Kidney (tissue), 14 donors: ENCODE results near the gene MSRB2. TPM values are rescaled to one million over a fixed set of nuclear protein-coding genes. Genes with fewer than 3 reads are reported as not detected.

Source experiments
- DNase-seq, 5 donors: peaks; one replicate each; pipeline ENCODE4 v3.0.0-alpha.2; 2013 to 2020
- FAIRE-seq: peaks from 2 replicates; lab custom pipeline; 2012; peaks lifted over from hg19 to GRCh38; lab: Jason Lieb, UNC
- H3K27ac ChIP-seq, 2 donors: one replicate each; pipeline ENCODE4 v1.7.0; 2013; ENCODE audit warnings: low read depth in 2 of 2, low read length in 2 of 2, inconsistent platforms in 1 of 2
- H3K27me3 ChIP-seq: one replicate; pipeline ENCODE4 v1.7.1; 2013; ENCODE audit warnings: low read length, inconsistent platforms; ENCODE audit not compliant: control insufficient read depth, insufficient read depth
- H3K36me3 ChIP-seq, 3 donors: one replicate each; pipeline versions ENCODE4 v1.7.0 to v1.7.1; 2013; ENCODE audit warnings: low read length in 3 of 3, control low read depth in 1 of 3, inconsistent platforms in 1 of 3; ENCODE audit not compliant: insufficient read depth in 3 of 3, control insufficient read depth in 2 of 3
- H3K4me1 ChIP-seq, 3 donors: one replicate each; pipeline versions ENCODE4 v1.7.0 to v1.7.1; 2013; ENCODE audit warnings: low read length in 3 of 3, inconsistent platforms in 1 of 3, low read depth in 1 of 3; ENCODE audit not compliant: control insufficient read depth in 2 of 3, insufficient read depth in 2 of 3
- H3K4me3 ChIP-seq, 3 donors: one replicate each; pipeline versions ENCODE4 v1.7.0 to v1.8.1; 2013; ENCODE audit warnings: low read length in 3 of 3, control low read depth in 1 of 3, inconsistent platforms in 1 of 3
- H3K9ac ChIP-seq, 3 donors: one replicate each; pipeline versions ENCODE4 v1.7.0 to v1.7.1; 2013; ENCODE audit warnings: low read length in 3 of 3, control low read depth in 1 of 3, inconsistent platforms in 1 of 3
- H3K9me3 ChIP-seq, 3 donors: one replicate each; pipeline versions ENCODE4 v1.7.0 to v1.7.1; 2013; ENCODE audit warnings: low read length in 3 of 3, control low read depth in 1 of 3, inconsistent platforms in 1 of 3; ENCODE audit not compliant: control insufficient read depth in 2 of 3, insufficient read depth in 1 of 3
- CTCF ChIP-seq: IDR thresholded peaks from 3 replicates; pipeline ENCODE4 v1.5.1; 2012; ENCODE audit warnings: mild to moderate bottlenecking, moderate library complexity, borderline replicate concordance; ENCODE audit not compliant: insufficient read depth; ENCODE audit errors: extremely low read depth
- intact Hi-C: fragments of 100-400 bp; cut with DNase I; formaldehyde crosslinking; loops from one replicate; pipeline ENCODE4 v1.11.1; 2022
- polyA plus RNA-seq: library from polyadenylated mRNA; stranded (reverse); fragments of 350-450 nt; fragmentation: Illumina TruSeq; extraction: RNeasy Lipid Tissue Mini Kit (QIAGEN cat#74804); gene quantifications from one replicate; pipeline ENCODE4 v1.2.3, GENCODE V29; 2014; ENCODE audit warnings: low read depth, low replicate concordance; ENCODE audit not compliant: insufficient read depth
- total RNA-seq: library from RNA; stranded (reverse); fragmentation: NEBNext Ultra II Directional; extraction: Animal tissue kit (Norgen Biotek cat#: 25700); gene quantifications from one replicate; pipeline ENCODE4 v1.2.1, GENCODE V29; 2021
- donor health status: control.
- donor health status: control.
- donor health status: control.
- donor health status: control.
- donor health status: control.
- donor health status: DM: yes; HTN: yes; CAD: no.
- donor health status: Normal renal cell carcinoma (clear cell type).

Gene MSRB2
- total and polyA plus RNA-seq, 2 donors from 2014 or later = 39.9 to 131 TPM

- H3K9ac ChIP-seq = no peak overlapping the region
- DNase-seq (no peak), FAIRE-seq (no peak)
- H3K4me3 ChIP-seq = no peak overlapping the region
- intact Hi-C loops = no loop called here
- H3K9me3 ChIP-seq = no peaks in the 10 kb centered on the region
- no peaks in the 10 kb centered on the region for H3K4me1 ChIP-seq
- H3K36me3 ChIP-seq = peaks cover 0 to 21% (median 21%) of the 10 kb centered on the region in 3 donors
- H3K27me3 ChIP-seq = no peaks in the 10 kb centered on the region
- TF ChIP-seq CTCF = no peak
- no peak overlapping the region for H3K27ac ChIP-seq
These were observed 25.8 kb downstream of the MSRB2 start for GRCh38 chr10:23121135-23121534.

GRCh38 chr10:23136462-23136861 lies 41.1 kb downstream of the MSRB2 start:
- TF ChIP-seq CTCF = no peak
- DNase-seq (no peak), FAIRE-seq (no peak)

GRCh38 chr10:23139677-23140076 lies 44.3 kb downstream of the MSRB2 start:
- no peak overlapping the region for H3K4me3 ChIP-seq
- peaks cover 0 to 5% (median 0%) of the 10 kb centered on the region in 3 donors for H3K9me3 ChIP-seq
- TF ChIP-seq CTCF = no peak
- FAIRE-seq (no peak), DNase-seq (no peak)
- H3K27ac ChIP-seq = no peak overlapping the region
- no peak overlapping the region for H3K9ac ChIP-seq
- H3K4me1 ChIP-seq = no peaks in the 10 kb centered on the region
- no peaks in the 10 kb centered on the region for H3K36me3 ChIP-seq
- no peaks in the 10 kb centered on the region for H3K27me3 ChIP-seq
- intact Hi-C loops = no loop called here

More at GRCh38 chr10:23136462-23136861, 41.1 kb downstream of the MSRB2 start:
- H3K9me3 ChIP-seq = peaks cover 0 to 5% (median 0%) of the 10 kb centered on the region in 3 donors
- intact Hi-C loops = no loop called here
- H3K4me1 ChIP-seq = no peaks in the 10 kb centered on the region
- no peak overlapping the region for H3K4me3 ChIP-seq
- H3K27ac ChIP-seq = no peak overlapping the region
- H3K9ac ChIP-seq = no peak overlapping the region
- H3K27me3 ChIP-seq = no peaks in the 10 kb centered on the region
- H3K36me3 ChIP-seq = no peaks in the 10 kb centered on the region

GRCh38 chr10:23141995-23142394 lies 46.6 kb downstream of the MSRB2 start:
- intact Hi-C loops = no loop called here
- Histone ChIP-seq H3K27ac (no peak overlapping the region), H3K9ac (no peak overlapping the region), H3K36me3 (no peaks in the 10 kb centered on the region), H3K4me3 (no peak overlapping the region), H3K27me3 (no peaks in the 10 kb centered on the region), H3K9me3 (peaks cover 0 to 5% (median 0%) of the 10 kb centered on the region in 3 donors), H3K4me1 (no peaks in the 10 kb centered on the region)
- TF ChIP-seq CTCF = no peak
- no peak for FAIRE-seq
- DNase-seq = no peak
